ENCODE measurements around the gene CRYBA1. TPM values are rescaled to one million over a fixed set of nuclear protein-coding genes. Genes with fewer than 3 reads are reported as not detected.

The CRYBA1 gene
- total RNA-seq, 1 donor from 2014 or later = not detected

GRCh38 chr17:29291163-29291752, 44.6 kb downstream of the CRYBA1 start:
- DNase-seq (no peak), ATAC-seq (ENCODE audit: low read depth) (no peak)
- no peaks in the 10 kb centered on the region for H3K9me3 Mint-ChIP-seq
- ChIA-PET POLR2A (interaction anchor here (0.6 to 3.8 kb wide), 7 partner anchors 10 to 564 kb away, joined by 3 to 21 read pairs (median 3); partner anchors contain the start of genes MYO18A and TAOK1), CTCF (interaction anchor here (0.8 to 2.3 kb wide), 6 partner anchors 12 to 167 kb away, joined by 3 to 26 read pairs (median 6); no protein-coding TSS in a partner anchor)
- intact Hi-C loops (cut with micrococcal nuclease) = loop anchor here (1.0 to 5.0 kb wide), 7 partner anchors 39 to 694 kb away; partner anchors contain the start of genes ABHD15, SPAG5, SSH2 and TP53I13
- H3K27ac Mint-ChIP-seq = peak overlapping the region; percentile 86
- H3K4me3 Mint-ChIP-seq = peak overlapping the region; percentile 88
- H3K36me3 Mint-ChIP-seq (ENCODE audit: low read depth) = peaks cover 52% of the 10 kb centered on the region
- no peaks in the 10 kb centered on the region for H3K27me3 Mint-ChIP-seq
- TF ChIP-seq, protein P1, sequence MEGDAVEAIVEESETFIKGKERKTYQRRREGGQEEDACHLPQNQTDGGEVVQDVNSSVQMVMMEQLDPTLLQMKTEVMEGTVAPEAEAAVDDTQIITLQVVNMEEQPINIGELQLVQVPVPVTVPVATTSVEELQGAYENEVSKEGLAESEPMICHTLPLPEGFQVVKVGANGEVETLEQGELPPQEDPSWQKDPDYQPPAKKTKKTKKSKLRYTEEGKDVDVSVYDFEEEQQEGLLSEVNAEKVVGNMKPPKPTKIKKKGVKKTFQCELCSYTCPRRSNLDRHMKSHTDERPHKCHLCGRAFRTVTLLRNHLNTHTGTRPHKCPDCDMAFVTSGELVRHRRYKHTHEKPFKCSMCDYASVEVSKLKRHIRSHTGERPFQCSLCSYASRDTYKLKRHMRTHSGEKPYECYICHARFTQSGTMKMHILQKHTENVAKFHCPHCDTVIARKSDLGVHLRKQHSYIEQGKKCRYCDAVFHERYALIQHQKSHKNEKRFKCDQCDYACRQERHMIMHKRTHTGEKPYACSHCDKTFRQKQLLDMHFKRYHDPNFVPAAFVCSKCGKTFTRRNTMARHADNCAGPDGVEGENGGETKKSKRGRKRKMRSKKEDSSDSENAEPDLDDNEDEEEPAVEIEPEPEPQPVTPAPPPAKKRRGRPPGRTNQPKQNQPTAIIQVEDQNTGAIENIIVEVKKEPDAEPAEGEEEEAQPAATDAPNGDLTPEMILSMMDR (IDR thresholded peaks at IDR 0.05) = peak; percentile 62
- H3K4me1 Mint-ChIP-seq = peaks cover 66% of the 10 kb centered on the region

GRCh38 chr17:29292071-29292991, 45.7 kb downstream of the CRYBA1 start:
- no peaks in the 10 kb centered on the region for H3K27me3 Mint-ChIP-seq
- peak overlapping the region; percentile 100 for H3K27ac Mint-ChIP-seq
- intact Hi-C loops (cut with micrococcal nuclease) = loop anchor here (2.0 to 5.0 kb wide), 5 partner anchors 74 to 695 kb away; partner anchors contain the start of genes ABHD15, SPAG5, SSH2 and TP53I13
- peaks cover 41% of the 10 kb centered on the region for H3K36me3 Mint-ChIP-seq (ENCODE audit: low read depth)
- TF ChIP-seq, protein P1 (IDR thresholded peaks at IDR 0.05) = no peak
- no peak for DNase-seq
- ATAC-seq (ENCODE audit: low read depth) = peak; percentile 2
- POLR2A ChIA-PET = interaction anchor here (0.5 to 3.8 kb wide), 15 partner anchors 21 to 1367 kb away, joined by 3 to 21 read pairs (median 5); partner anchors contain the start of gene TAOK1
- CTCF ChIA-PET = interaction anchor here (1.0 to 2.3 kb wide), 7 partner anchors 10 to 325 kb away, joined by 3 to 16 read pairs (median 5); no protein-coding TSS in a partner anchor
- no peaks in the 10 kb centered on the region for H3K9me3 Mint-ChIP-seq
- H3K4me3 Mint-ChIP-seq = peak overlapping the region; percentile 100
- H3K4me1 Mint-ChIP-seq = peaks cover 56% of the 10 kb centered on the region

DNA sequence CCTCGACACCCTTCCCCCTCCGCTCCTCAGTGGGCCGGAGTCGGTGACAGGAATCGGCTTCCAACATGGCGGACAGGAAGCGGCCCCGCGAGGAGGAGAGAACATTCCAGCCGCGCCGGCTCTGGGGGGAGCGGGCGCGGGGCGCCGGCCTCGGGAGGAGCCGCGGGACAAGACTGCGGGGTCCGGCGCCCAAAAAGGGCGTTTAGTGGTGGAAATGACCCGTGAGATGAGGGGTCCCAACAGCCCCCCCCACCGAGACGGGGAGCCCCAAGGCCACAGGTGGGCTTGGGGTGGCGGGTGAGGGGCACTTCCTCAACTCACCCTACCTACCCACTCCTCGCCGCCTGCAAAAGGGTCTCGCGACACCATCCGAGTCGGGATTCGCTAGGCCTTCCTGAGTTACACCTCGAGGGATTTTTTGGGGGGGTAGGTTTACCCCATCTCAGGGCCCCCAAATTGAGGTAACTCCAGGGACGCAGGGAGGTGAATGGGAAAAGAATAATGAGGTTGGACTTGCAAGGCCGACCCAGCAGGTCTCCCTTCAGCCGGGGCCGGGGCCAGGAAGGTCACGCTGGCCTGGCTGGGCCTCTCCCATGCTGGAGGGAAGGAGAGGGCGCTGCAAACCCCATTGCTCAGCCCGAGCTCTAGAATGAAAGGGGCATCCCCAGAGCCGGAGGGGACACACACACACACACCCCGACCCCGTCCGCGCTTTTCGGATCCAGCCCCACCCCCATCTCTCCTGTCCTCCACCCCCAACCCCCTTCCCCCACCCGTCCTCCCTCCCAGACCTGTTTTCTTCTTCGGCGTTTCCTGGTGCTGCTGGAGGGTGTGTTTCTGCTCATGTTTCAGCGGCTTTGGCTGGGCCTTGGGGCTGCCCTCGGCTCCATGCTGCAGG, 46.6 kb downstream of the CRYBA1 start:
- TF ChIP-seq, protein P1 (IDR thresholded peaks at IDR 0.05) = no peak
- Mint-ChIP-seq H3K36me3 (ENCODE audit: low read depth) (peaks cover 32% of the 10 kb centered on the region), H3K27me3 (no peaks in the 10 kb centered on the region), H3K4me1 (peaks cover 52% of the 10 kb centered on the region), H3K9me3 (no peaks in the 10 kb centered on the region), H3K4me3 (peak overlapping the region; percentile 100), H3K27ac (peak overlapping the region; percentile 100)
- peak; percentile 23 for ATAC-seq (ENCODE audit: low read depth)
- DNase-seq = peak; percentile 57
- ChIA-PET POLR2A (interaction anchor here (0.6 to 3.8 kb wide), 30 partner anchors 10 to 1527 kb away, joined by 3 to 25 read pairs (median 5); partner anchors contain the start of genes MYO18A, NEK8, PHF12 and PROCA1), CTCF (interaction anchor here (1.0 to 1.2 kb wide), 4 partner anchors 77 to 176 kb away, joined by 3 read pairs; partner anchors contain the start of gene TAOK1)
- intact Hi-C loops (cut with micrococcal nuclease) = loop anchor here (2.0 to 5.0 kb wide), 5 partner anchors 74 to 696 kb away; partner anchors contain the start of genes ABHD15, SPAG5, SSH2 and TP53I13

DNA sequence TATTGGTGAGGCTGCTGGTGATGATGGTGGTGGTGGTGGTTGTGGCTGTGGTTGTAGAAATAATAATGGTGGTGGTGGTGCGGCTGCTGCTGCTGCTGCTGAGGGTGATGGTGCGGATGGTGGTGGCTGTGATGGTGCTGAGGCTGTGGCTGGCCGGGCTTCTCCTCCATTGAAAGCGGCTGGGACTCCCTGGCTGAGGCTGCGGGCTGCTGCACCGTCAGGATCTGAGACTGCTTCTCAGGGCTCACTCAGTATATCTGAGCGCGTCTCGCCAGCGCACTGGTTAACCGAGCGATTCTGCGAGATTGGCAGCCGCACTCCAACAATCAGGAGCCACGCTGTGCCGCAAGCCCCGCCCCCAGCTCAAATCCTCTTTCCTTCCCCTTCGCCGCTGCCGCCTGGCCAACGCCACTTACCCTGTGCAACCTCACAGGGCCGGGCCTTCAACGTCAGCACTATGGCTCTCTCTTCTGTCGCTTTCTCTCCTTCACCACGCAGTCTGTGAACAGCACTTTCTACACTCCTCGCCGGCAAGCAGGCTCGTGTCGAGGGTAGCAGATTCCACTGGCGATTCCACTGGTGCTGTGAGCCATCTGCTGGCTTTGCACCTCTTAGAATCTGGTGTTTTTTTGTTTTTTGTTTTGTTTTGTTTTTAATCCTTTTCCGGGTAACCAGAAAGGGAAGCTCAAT, 47.4 kb downstream of the CRYBA1 start, which contains the start of gene NUFIP2:
NUFIP2 (minus strand) TSS at position 259 of the 690 bp plus-strand sequence; CDS start at position 170, 89 bp downstream.
- DNase-seq (peak; percentile 95), ATAC-seq (ENCODE audit: low read depth) (peak; percentile 83)
- Mint-ChIP-seq H3K4me3 (peak within 1 kb of the TSS; percentile 100), H3K27me3 (no peaks in the 10 kb centered on the region), H3K36me3 (ENCODE audit: low read depth) (peaks cover 27% of the 10 kb centered on the region), H3K27ac (peak within 1 kb of the TSS; percentile 100), H3K9me3 (no peaks in the 10 kb centered on the region), H3K4me1 (peaks cover 45% of the 10 kb centered on the region)
- TF ChIP-seq, protein P1 (IDR thresholded peaks at IDR 0.05) = no peak
- POLR2A ChIA-PET = interaction anchor here (0.6 to 3.8 kb wide), 30 partner anchors 9 to 1655 kb away, joined by 3 to 25 read pairs (median 5); partner anchors contain the start of genes MYO18A, NEK8, PHF12 and PROCA1
- CTCF ChIA-PET = interaction anchor here (1.0 to 1.2 kb wide), 3 partner anchors 96 to 177 kb away, joined by 3 read pairs; partner anchors contain the start of gene TAOK1
- intact Hi-C loops (cut with micrococcal nuclease) = loop anchor here (1.0 to 5.0 kb wide), 8 partner anchors 75 to 697 kb away; partner anchors contain the start of genes ABHD15, SPAG5, SSH2 and TAOK1
